Natural killer cell treated with Interleukin-12 subunit alpha and Interleukin-12 subunit beta and Interleukin-15 and Interleukin-18, amount 100 ng/mL, for 72 hours (primary cell): ENCODE data around the gene DOCK1. TPM values are rescaled to one million over a fixed set of nuclear protein-coding genes. Genes with fewer than 3 reads are reported as not detected.

ENCODE experiments used
- ATAC-seq, 2 donors: fragments of 150-1000 bp; cut with Tn5 transposase in 1 of 2; sonication (Bioruptor Pico), chemical (Tn5 transposase) in 1 of 2; 2 replicates each; pipeline ENCODE4 v1.10.0; 2021
- DNase-seq: peaks from one replicate; pipeline ENCODE4 v3.0.0; 2022; ENCODE audit warnings: low spot score
- H3K27ac Mint-ChIP-seq, 2 donors: 1 replicate in 1 of 2; 2 replicates in 1 of 2; pipeline ENCODE4 v1.8.0; 2022; ENCODE audit warnings: mixed read lengths in 2 of 2, mild to moderate bottlenecking in 1 of 2, moderate library complexity in 1 of 2
- H3K27me3 Mint-ChIP-seq, 2 donors: 1 replicate in 1 of 2; 2 replicates in 1 of 2; pipeline ENCODE4 v1.8.0; 2022; ENCODE audit warnings: mixed read lengths in 2 of 2
- H3K36me3 Mint-ChIP-seq: one replicate; pipeline ENCODE4 v1.8.0; 2022; ENCODE audit warnings: mixed read lengths
- H3K4me1 Mint-ChIP-seq, 2 donors: 1 replicate in 1 of 2; 2 replicates in 1 of 2; pipeline ENCODE4 v1.8.0; 2022; ENCODE audit warnings: low read depth in 2 of 2, mixed read lengths in 2 of 2, mild to moderate bottlenecking in 1 of 2
- H3K4me3 Mint-ChIP-seq: one replicate; pipeline ENCODE4 v1.8.0; 2022; ENCODE audit warnings: mixed read lengths
- H3K9me3 Mint-ChIP-seq: 2 replicates; pipeline ENCODE4 v1.8.0; 2022; ENCODE audit warnings: mixed read lengths
- total RNA-seq, 2 donors: library from RNA; stranded (reverse); gene quantifications; one replicate each; pipeline ENCODE4 v1.2.3, GENCODE V29; 2022

Gene DOCK1
- total RNA-seq, 2 donors from 2014 or later = 0.28 to 1.3 TPM

GRCh38 chr10:127071126-127071525 is 165.9 kb downstream of the DOCK1 start:
- Mint-ChIP-seq H3K4me1 (no peaks in the 10 kb centered on the region), H3K36me3 (no peaks in the 10 kb centered on the region), H3K27ac (no peak overlapping the region), H3K4me3 (no peak overlapping the region), H3K9me3 (no peaks in the 10 kb centered on the region), H3K27me3 (peaks cover 8 to 25% of the 10 kb centered on the region in 2 donors)
- DNase-seq (no peak), ATAC-seq (no peak)

- DNase-seq = no peak
These were observed 168.4 kb downstream of the DOCK1 start for GRCh38 chr10:127073666-127074065.

GRCh38 chr10:127079392-127079791 is 174.2 kb downstream of the DOCK1 start:
- no peaks in the 10 kb centered on the region for H3K36me3 Mint-ChIP-seq
- H3K4me3 Mint-ChIP-seq = no peak overlapping the region
- no peaks in the 10 kb centered on the region for H3K9me3 Mint-ChIP-seq
- DNase-seq = no peak
- no peak for ATAC-seq
- peaks cover 17 to 20% of the 10 kb centered on the region in 2 donors for H3K27me3 Mint-ChIP-seq
- H3K4me1 Mint-ChIP-seq = no peaks in the 10 kb centered on the region
- no peak overlapping the region for H3K27ac Mint-ChIP-seq

More at GRCh38 chr10:127073666-127074065, 168.4 kb downstream of the DOCK1 start:
- no peaks in the 10 kb centered on the region for H3K9me3 Mint-ChIP-seq
- H3K4me3 Mint-ChIP-seq = no peak overlapping the region
- no peak for ATAC-seq
- peaks cover 11 to 17% of the 10 kb centered on the region in 2 donors for H3K27me3 Mint-ChIP-seq
- no peaks in the 10 kb centered on the region for H3K36me3 Mint-ChIP-seq
- H3K27ac Mint-ChIP-seq = no peak overlapping the region
- H3K4me1 Mint-ChIP-seq = no peaks in the 10 kb centered on the region

GRCh38 chr10:127080317-127080716 is 175.1 kb downstream of the DOCK1 start:
- DNase-seq (no peak), ATAC-seq (no peak)
- Mint-ChIP-seq H3K27ac (no peak overlapping the region), H3K4me1 (no peaks in the 10 kb centered on the region), H3K27me3 (peaks cover 17 to 20% of the 10 kb centered on the region in 2 donors), H3K4me3 (no peak overlapping the region), H3K9me3 (no peaks in the 10 kb centered on the region), H3K36me3 (no peaks in the 10 kb centered on the region)

GRCh38 chr10:127081851-127082345 is 176.7 kb downstream of the DOCK1 start:
- peaks cover 17 to 20% of the 10 kb centered on the region in 2 donors for H3K27me3 Mint-ChIP-seq
- no peak overlapping the region for H3K27ac Mint-ChIP-seq
- DNase-seq = no peak
- no peaks in the 10 kb centered on the region for H3K36me3 Mint-ChIP-seq
- no peak for ATAC-seq
- H3K9me3 Mint-ChIP-seq = no peaks in the 10 kb centered on the region
- no peak overlapping the region for H3K4me3 Mint-ChIP-seq
- no peaks in the 10 kb centered on the region for H3K4me1 Mint-ChIP-seq

GRCh38 chr10:127082651-127083050 is 177.4 kb downstream of the DOCK1 start:
- no peak for ATAC-seq
- no peak overlapping the region for H3K4me3 Mint-ChIP-seq
- H3K27ac Mint-ChIP-seq = no peak overlapping the region

GRCh38 chr10:127085957-127086356 is 180.7 kb downstream of the DOCK1 start:
- Mint-ChIP-seq H3K9me3 (no peaks in the 10 kb centered on the region), H3K4me3 (no peak overlapping the region), H3K27ac (no peak overlapping the region), H3K36me3 (no peaks in the 10 kb centered on the region), H3K27me3 (peaks cover 12 to 20% of the 10 kb centered on the region in 2 donors), H3K4me1 (no peaks in the 10 kb centered on the region)
- DNase-seq (no peak), ATAC-seq (no peak)

More at GRCh38 chr10:127082651-127083050, 177.4 kb downstream of the DOCK1 start:
- H3K4me1 Mint-ChIP-seq = no peaks in the 10 kb centered on the region
- DNase-seq = no peak
- H3K27me3 Mint-ChIP-seq = peaks cover 14 to 20% of the 10 kb centered on the region in 2 donors
- no peaks in the 10 kb centered on the region for H3K9me3 Mint-ChIP-seq
- H3K36me3 Mint-ChIP-seq = no peaks in the 10 kb centered on the region

GRCh38 chr10:127088908-127089307 is 183.7 kb downstream of the DOCK1 start:
- Mint-ChIP-seq H3K9me3 (no peaks in the 10 kb centered on the region), H3K36me3 (no peaks in the 10 kb centered on the region), H3K27ac (no peak overlapping the region), H3K27me3 (peaks cover 0 to 2% of the 10 kb centered on the region in 2 donors), H3K4me1 (no peaks in the 10 kb centered on the region), H3K4me3 (no peak overlapping the region)
- DNase-seq (no peak), ATAC-seq (peak in 1 of 2 donors; percentile 20)

- no peak for ATAC-seq
- H3K4me1 Mint-ChIP-seq = no peaks in the 10 kb centered on the region
- H3K4me3 Mint-ChIP-seq = no peak overlapping the region
- peaks cover 2 to 3% of the 10 kb centered on the region in 2 donors for H3K27me3 Mint-ChIP-seq
- no peak for DNase-seq
- H3K27ac Mint-ChIP-seq = no peak overlapping the region
- no peaks in the 10 kb centered on the region for H3K9me3 Mint-ChIP-seq
- no peaks in the 10 kb centered on the region for H3K36me3 Mint-ChIP-seq
These were observed 184.2 kb downstream of the DOCK1 start for GRCh38 chr10:127089446-127089845.

- H3K27me3 Mint-ChIP-seq = peaks cover 2 to 6% of the 10 kb centered on the region in 2 donors
- no peak for ATAC-seq
- H3K4me3 Mint-ChIP-seq = no peak overlapping the region
- no peaks in the 10 kb centered on the region for H3K9me3 Mint-ChIP-seq
- no peaks in the 10 kb centered on the region for H3K36me3 Mint-ChIP-seq
- no peaks in the 10 kb centered on the region for H3K4me1 Mint-ChIP-seq
- no peak for DNase-seq
- no peak overlapping the region for H3K27ac Mint-ChIP-seq
These were observed 184.9 kb downstream of the DOCK1 start for GRCh38 chr10:127090138-127090537.

GRCh38 chr10:127091354-127091753 is 186.1 kb downstream of the DOCK1 start:
- H3K27ac Mint-ChIP-seq = no peak overlapping the region
- H3K4me1 Mint-ChIP-seq = no peaks in the 10 kb centered on the region
- H3K36me3 Mint-ChIP-seq = no peaks in the 10 kb centered on the region
- no peaks in the 10 kb centered on the region for H3K9me3 Mint-ChIP-seq
- no peak for ATAC-seq
- H3K27me3 Mint-ChIP-seq = peaks cover 2 to 6% of the 10 kb centered on the region in 2 donors
- no peak overlapping the region for H3K4me3 Mint-ChIP-seq
- DNase-seq = no peak

- no peaks in the 10 kb centered on the region for H3K9me3 Mint-ChIP-seq
- H3K4me1 Mint-ChIP-seq = no peaks in the 10 kb centered on the region
- no peak overlapping the region for H3K27ac Mint-ChIP-seq
- peaks cover 2 to 6% of the 10 kb centered on the region in 2 donors for H3K27me3 Mint-ChIP-seq
- no peaks in the 10 kb centered on the region for H3K36me3 Mint-ChIP-seq
- ATAC-seq = no peak
- H3K4me3 Mint-ChIP-seq = no peak overlapping the region
- no peak for DNase-seq
These were observed 187.7 kb downstream of the DOCK1 start for GRCh38 chr10:127092916-127093315.

- Mint-ChIP-seq H3K4me3 (no peak overlapping the region), H3K27ac (no peak overlapping the region), H3K9me3 (no peaks in the 10 kb centered on the region), H3K36me3 (no peaks in the 10 kb centered on the region), H3K27me3 (peaks cover 0 to 6% of the 10 kb centered on the region in 2 donors), H3K4me1 (no peaks in the 10 kb centered on the region)
- DNase-seq (no peak), ATAC-seq (no peak)
These were observed 189.8 kb downstream of the DOCK1 start for GRCh38 chr10:127094984-127095383.

- Mint-ChIP-seq H3K4me3 (no peak overlapping the region), H3K4me1 (no peaks in the 10 kb centered on the region)
- ATAC-seq = no peak
These were observed 195.9 kb downstream of the DOCK1 start for GRCh38 chr10:127100983-127101615.

More at GRCh38 chr10:127100983-127101615, 195.9 kb downstream of the DOCK1 start:
- DNase-seq = no peak
- H3K9me3 Mint-ChIP-seq = no peaks in the 10 kb centered on the region
- no peaks in the 10 kb centered on the region for H3K36me3 Mint-ChIP-seq
- H3K27me3 Mint-ChIP-seq = peaks cover 0 to 4% of the 10 kb centered on the region in 2 donors
- H3K27ac Mint-ChIP-seq = no peak overlapping the region
